ENCODE measurements around the gene FOXP2.

The FOXP2 gene

DNA sequence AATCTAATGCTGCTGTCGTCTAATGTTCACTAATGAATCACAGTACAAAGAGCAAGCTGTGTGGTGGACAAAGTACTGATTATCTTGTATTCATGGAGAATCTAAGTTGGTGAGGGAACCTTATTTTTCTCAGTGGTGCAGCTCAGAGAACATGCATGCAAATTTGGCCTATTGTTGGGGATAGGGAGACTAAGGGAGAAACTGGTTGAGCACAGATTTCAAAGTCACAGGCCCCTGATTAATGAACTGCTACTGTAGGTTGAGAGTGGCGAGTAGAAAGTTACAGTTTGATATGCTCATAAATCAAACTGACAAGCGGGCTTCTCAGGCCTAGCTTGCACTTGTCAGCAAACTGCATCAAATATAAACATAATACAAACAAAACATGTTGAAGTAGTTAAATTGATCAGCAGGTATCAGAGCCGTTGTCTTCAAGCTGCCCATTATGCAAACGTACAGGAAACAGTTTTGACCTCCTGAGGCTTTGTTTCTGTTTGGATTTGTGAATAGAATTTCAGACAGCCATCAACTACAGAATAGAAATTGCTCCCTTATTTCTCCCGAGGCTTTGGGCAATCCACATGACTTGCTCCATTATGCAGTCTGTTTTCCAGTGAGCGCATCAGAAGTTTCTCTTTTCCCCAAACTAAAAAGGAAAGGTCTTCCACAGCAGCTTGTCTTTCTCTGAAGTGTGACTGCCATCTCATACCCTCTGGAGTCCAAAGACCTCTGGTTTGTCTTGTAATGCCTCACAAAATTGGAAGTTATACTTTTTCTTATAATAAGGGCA is 215.8 kb downstream of the FOXP2 start (continued):
- TF ChIP-seq, protein P1, sequence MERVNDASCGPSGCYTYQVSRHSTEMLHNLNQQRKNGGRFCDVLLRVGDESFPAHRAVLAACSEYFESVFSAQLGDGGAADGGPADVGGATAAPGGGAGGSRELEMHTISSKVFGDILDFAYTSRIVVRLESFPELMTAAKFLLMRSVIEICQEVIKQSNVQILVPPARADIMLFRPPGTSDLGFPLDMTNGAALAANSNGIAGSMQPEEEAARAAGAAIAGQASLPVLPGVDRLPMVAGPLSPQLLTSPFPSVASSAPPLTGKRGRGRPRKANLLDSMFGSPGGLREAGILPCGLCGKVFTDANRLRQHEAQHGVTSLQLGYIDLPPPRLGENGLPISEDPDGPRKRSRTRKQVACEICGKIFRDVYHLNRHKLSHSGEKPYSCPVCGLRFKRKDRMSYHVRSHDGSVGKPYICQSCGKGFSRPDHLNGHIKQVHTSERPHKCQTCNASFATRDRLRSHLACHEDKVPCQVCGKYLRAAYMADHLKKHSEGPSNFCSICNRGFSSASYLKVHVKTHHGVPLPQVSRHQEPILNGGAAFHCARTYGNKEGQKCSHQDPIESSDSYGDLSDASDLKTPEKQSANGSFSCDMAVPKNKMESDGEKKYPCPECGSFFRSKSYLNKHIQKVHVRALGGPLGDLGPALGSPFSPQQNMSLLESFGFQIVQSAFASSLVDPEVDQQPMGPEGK (CRISPR knock-in tag; IDR thresholded peaks at IDR 0.05; ENCODE audit: borderline replicate concordance), result no peak

DNA sequence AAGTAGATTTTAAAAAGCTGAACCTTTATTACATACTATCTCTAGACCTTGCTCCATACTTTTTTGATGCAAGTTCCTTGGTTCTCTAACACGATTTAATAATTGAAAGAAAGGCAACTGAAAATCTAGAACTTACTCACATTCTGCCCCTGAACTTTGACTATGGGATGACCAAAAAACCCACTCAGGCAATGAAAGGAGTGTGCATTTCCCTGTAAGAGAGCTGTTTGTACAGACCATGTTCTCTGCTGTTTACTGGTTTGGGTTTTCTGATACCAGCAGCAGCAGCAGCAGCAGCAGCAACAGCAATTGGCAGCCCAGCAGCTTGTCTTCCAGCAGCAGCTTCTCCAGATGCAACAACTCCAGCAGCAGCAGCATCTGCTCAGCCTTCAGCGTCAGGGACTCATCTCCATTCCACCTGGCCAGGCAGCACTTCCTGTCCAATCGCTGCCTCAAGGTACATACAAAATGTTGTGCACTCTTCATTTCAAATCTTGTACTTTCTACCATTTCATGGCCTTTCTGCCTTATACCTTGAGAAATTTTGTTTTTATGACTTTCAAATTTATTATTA is 216.7 kb downstream of the FOXP2 start:
- TF ChIP-seq, protein P2, sequence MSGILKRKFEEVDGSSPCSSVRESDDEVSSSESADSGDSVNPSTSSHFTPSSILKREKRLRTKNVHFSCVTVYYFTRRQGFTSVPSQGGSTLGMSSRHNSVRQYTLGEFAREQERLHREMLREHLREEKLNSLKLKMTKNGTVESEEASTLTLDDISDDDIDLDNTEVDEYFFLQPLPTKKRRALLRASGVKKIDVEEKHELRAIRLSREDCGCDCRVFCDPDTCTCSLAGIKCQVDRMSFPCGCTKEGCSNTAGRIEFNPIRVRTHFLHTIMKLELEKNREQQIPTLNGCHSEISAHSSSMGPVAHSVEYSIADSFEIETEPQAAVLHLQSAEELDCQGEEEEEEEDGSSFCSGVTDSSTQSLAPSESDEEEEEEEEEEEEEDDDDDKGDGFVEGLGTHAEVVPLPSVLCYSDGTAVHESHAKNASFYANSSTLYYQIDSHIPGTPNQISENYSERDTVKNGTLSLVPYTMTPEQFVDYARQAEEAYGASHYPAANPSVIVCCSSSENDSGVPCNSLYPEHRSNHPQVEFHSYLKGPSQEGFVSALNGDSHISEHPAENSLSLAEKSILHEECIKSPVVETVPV (CRISPR knock-in tag; IDR thresholded peaks at IDR 0.05), result no peak
- TF ChIP-seq ZFP30 (CRISPR knock-in tag; IDR thresholded peaks at IDR 0.05) (no peak), CSDC2 (CRISPR knock-in tag; IDR thresholded peaks at IDR 0.05) (no peak), TOX (CRISPR knock-in tag; IDR thresholded peaks at IDR 0.05; ENCODE audit: borderline replicate concordance) (no peak)
- ATAC-seq, result no peak

DNA sequence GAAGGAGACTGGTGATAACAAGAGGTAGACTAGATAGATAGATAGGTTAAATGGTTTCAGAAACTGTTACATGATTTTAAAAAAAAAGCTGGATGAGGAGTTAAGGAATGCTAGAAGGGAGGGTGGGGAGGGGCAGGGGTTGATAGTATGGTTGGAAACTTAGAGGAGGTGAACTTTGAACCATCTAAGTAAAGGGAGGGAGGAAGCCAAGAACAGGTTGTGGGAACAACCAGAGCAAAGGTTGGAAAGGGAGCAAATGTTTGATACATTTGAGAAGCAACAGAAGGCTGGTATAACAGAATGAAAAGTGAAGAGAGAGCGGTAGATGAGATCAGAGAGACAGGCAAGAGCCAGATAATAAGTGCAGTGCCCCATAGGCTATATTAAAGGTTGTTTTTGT is 224.8 kb downstream of the FOXP2 start:
- TF ChIP-seq, protein P3, sequence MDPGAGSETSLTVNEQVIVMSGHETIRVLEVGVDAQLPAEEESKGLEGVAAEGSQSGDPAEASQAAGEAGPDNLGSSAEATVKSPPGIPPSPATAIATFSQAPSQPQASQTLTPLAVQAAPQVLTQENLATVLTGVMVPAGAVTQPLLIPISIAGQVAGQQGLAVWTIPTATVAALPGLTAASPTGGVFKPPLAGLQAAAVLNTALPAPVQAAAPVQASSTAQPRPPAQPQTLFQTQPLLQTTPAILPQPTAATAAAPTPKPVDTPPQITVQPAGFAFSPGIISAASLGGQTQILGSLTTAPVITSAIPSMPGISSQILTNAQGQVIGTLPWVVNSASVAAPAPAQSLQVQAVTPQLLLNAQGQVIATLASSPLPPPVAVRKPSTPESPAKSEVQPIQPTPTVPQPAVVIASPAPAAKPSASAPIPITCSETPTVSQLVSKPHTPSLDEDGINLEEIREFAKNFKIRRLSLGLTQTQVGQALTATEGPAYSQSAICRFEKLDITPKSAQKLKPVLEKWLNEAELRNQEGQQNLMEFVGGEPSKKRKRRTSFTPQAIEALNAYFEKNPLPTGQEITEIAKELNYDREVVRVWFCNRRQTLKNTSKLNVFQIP (CRISPR knock-in tag; IDR thresholded peaks at IDR 0.05; ENCODE audit: borderline replicate concordance, low read depth), result no peak
- TF ChIP-seq TOX (CRISPR knock-in tag; IDR thresholded peaks at IDR 0.05; ENCODE audit: borderline replicate concordance) (no peak), ZNF8 (CRISPR knock-in tag; IDR thresholded peaks at IDR 0.05) (no peak), SNAI2 (CRISPR knock-in tag; IDR thresholded peaks at IDR 0.05) (no peak), TCF4 (CRISPR knock-in tag; IDR thresholded peaks at IDR 0.05; ENCODE audit: borderline replicate concordance) (no peak), ZNF565 (CRISPR knock-in tag; conservative IDR thresholded peaks at IDR 0.05; ENCODE audit: low read depth) (no peak), ARNTL (CRISPR knock-in tag; IDR thresholded peaks at IDR 0.05; ENCODE audit: borderline replicate concordance, low read depth) (no peak), OSR1 (CRISPR knock-in tag; IDR thresholded peaks at IDR 0.05) (no peak), ZNF70 (CRISPR knock-in tag; IDR thresholded peaks at IDR 0.05) (no peak), BACH2 (CRISPR knock-in tag; IDR thresholded peaks at IDR 0.05; ENCODE audit: borderline replicate concordance) (no peak), ESRRG (CRISPR knock-in tag; IDR thresholded peaks at IDR 0.05) (no peak), ZFP30 (CRISPR knock-in tag; IDR thresholded peaks at IDR 0.05) (no peak), ZC3H10 (CRISPR knock-in tag; IDR thresholded peaks at IDR 0.05) (no peak), GLIS3 (CRISPR knock-in tag; IDR thresholded peaks at IDR 0.05) (no peak), ZFP3 (CRISPR knock-in tag; IDR thresholded peaks at IDR 0.05) (no peak), ISL1 (CRISPR knock-in tag; IDR thresholded peaks at IDR 0.05) (no peak)
- TF ChIP-seq, protein P4, sequence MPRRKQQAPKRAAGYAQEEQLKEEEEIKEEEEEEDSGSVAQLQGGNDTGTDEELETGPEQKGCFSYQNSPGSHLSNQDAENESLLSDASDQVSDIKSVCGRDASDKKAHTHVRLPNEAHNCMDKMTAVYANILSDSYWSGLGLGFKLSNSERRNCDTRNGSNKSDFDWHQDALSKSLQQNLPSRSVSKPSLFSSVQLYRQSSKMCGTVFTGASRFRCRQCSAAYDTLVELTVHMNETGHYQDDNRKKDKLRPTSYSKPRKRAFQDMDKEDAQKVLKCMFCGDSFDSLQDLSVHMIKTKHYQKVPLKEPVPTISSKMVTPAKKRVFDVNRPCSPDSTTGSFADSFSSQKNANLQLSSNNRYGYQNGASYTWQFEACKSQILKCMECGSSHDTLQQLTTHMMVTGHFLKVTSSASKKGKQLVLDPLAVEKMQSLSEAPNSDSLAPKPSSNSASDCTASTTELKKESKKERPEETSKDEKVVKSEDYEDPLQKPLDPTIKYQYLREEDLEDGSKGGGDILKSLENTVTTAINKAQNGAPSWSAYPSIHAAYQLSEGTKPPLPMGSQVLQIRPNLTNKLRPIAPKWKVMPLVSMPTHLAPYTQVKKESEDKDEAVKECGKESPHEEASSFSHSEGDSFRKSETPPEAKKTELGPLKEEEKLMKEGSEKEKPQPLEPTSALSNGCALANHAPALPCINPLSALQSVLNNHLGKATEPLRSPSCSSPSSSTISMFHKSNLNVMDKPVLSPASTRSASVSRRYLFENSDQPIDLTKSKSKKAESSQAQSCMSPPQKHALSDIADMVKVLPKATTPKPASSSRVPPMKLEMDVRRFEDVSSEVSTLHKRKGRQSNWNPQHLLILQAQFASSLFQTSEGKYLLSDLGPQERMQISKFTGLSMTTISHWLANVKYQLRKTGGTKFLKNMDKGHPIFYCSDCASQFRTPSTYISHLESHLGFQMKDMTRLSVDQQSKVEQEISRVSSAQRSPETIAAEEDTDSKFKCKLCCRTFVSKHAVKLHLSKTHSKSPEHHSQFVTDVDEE (CRISPR knock-in tag; IDR thresholded peaks at IDR 0.05), result no peak
- TF ChIP-seq, protein P1 (CRISPR knock-in tag; IDR thresholded peaks at IDR 0.05; ENCODE audit: borderline replicate concordance), result no peak

More for the DNA sequence above, 224.8 kb downstream of the FOXP2 start:
- no peak for ATAC-seq
